Right lobe of liver (tissue), 6 donors: ENCODE results near the gene MYL5. TPM values are rescaled to one million over a fixed set of nuclear protein-coding genes. Genes with fewer than 3 reads are reported as not detected.

Experiments
- ATAC-seq, 4 donors: fragments of 200-7000 bp; cut with Tn5 transposase; one replicate each; pipeline ENCODE4 v1.9.1; 2020; ENCODE audit warnings: mild to moderate bottlenecking in 4 of 4, moderate library complexity in 4 of 4
- DNase-seq, 3 donors: peaks; one replicate each; pipeline ENCODE4 v3.0.0-alpha.2; 2020
- H3K27ac ChIP-seq, 3 donors: fragments of 200-600 bp; one replicate each; pipeline ENCODE4 v1.8.0; 2022
- H3K27me3 ChIP-seq, 2 donors: fragments of 200-600 bp; one replicate each; pipeline ENCODE4 v1.8.0; 2022
- H3K36me3 ChIP-seq, 4 donors: fragments of 200-600 bp; sonication (generic) in 1 of 4; one replicate each; pipeline versions ENCODE4 v1.5.1 to v1.8.0; 2017 to 2022; ENCODE audit warnings: control low read depth in 1 of 4
- H3K4me1 ChIP-seq, 4 donors: fragments of 200-600 bp; sonication (generic) in 1 of 4; one replicate each; pipeline versions ENCODE4 v1.5.1 to v1.8.0; 2017 to 2022; ENCODE audit warnings: control low read depth in 1 of 4
- H3K4me3 ChIP-seq, 3 donors: fragments of 200-600 bp; one replicate each; pipeline ENCODE4 v1.8.0; 2022
- H3K9me3 ChIP-seq, 4 donors: fragments of 200-600 bp; sonication (generic) in 1 of 4; one replicate each; pipeline versions ENCODE4 v1.5.1 to v1.8.0; 2017 to 2022; ENCODE audit warnings: control low read depth in 1 of 4
- CTCF ChIP-seq, 4 donors: fragments of 200-600 bp in 3 of 4; fragments of 450-650 bp in 1 of 4; IDR thresholded peaks; one replicate each; pipeline versions ENCODE4 v1.5.1 to v1.8.0; 2016 to 2022; ENCODE audit warnings: antibody characterized with exemption in 4 of 4, mild to moderate bottlenecking in 2 of 4
- POLR2A ChIP-seq: fragments of 450-650 bp; IDR thresholded peaks from one replicate; pipeline ENCODE4 v1.6.1; 2017; ENCODE audit warnings: antibody characterized with exemption, mild to moderate bottlenecking
- WGBS: methylation state at CpG from one replicate; pipeline ENCODE4 v1.1.6; 2018; ENCODE audit warnings: low coverage, low lambda C conversion rate; ENCODE audit not compliant: insufficient coverage; ENCODE audit errors: missing lambda C conversion rate; 5-methylcytosine and 5-hydroxymethylcytosine counted together
- intact Hi-C, 2 donors: fragments of 100-400 bp; cut with DNase I; formaldehyde crosslinking; loops; one replicate each; pipeline versions ENCODE4 v1.11.2 to v1.14.1; 2022
- total RNA-seq, 6 experiments: library from RNA; depleted of rRNA in 2 of 6; stranded (reverse); fragments of >200 nt in 2 of 6; fragmentation: NEBNext Ultra II Directional in 3 of 6; extraction: Animal tissue kit (Norgen Biotek cat#: 25700) in 3 of 6; gene quantifications; one replicate each; pipeline versions ENCODE4 v1.1.0 to v1.2.4, GENCODE V29; 2016 to 2023
- donor health status: DM: no; HTN: yes; CAD: no.
- donor health status: DM: no; HTN: no; CAD: no.
- donor health status: DM: no; HTN: no; CAD: no.
- donor health status: DM: no; HTN: yes; CAD: no.
- donor health status: DM: no; HTN: yes; CAD: no.

The MYL5 gene
- total RNA-seq, 6 experiments from 2014 or later, result 6.9 to 9.2 (median 8.4) TPM

GRCh38 chr4:683982-684622 lies 9.8 kb downstream of the MYL5 start:
- no peak overlapping the region for H3K27ac ChIP-seq
- WGBS, result no CpG with 5 or more reads among the region's 19 CpGs
- H3K4me1 ChIP-seq, result peaks cover 0 to 23% (median 7%) of the 10 kb centered on the region in 4 donors
- no peaks in the 10 kb centered on the region for H3K9me3 ChIP-seq
- no peak overlapping the region for H3K4me3 ChIP-seq
- intact Hi-C loops, result no loop called here
- no peaks in the 10 kb centered on the region for H3K27me3 ChIP-seq
- DNase-seq (peak in 2 of 3 donors; percentile 52 to 67), ATAC-seq (peak in 3 of 4 donors; percentile 2 to 16 (median 6))
- no peak for TF ChIP-seq POLR2A
- peak; percentile 46 to 59 (median 54) for TF ChIP-seq CTCF (IDR thresholded peaks at IDR 0.05)
- no peaks in the 10 kb centered on the region for H3K36me3 ChIP-seq

GRCh38 chr4:684623-685327 lies 10.4 kb downstream of the MYL5 start:
- DNase-seq (peak in 1 of 3 donors; percentile 34), ATAC-seq (no peak)
- 60% methylated on average over 1 of the region's 21 CpGs for WGBS
- Histone ChIP-seq H3K9me3 (no peaks in the 10 kb centered on the region), H3K4me1 (peaks cover 0 to 23% (median 7%) of the 10 kb centered on the region in 4 donors), H3K4me3 (no peak overlapping the region), H3K27ac (no peak overlapping the region), H3K27me3 (no peaks in the 10 kb centered on the region), H3K36me3 (no peaks in the 10 kb centered on the region)
- intact Hi-C loops, result no loop called here
- no peak for TF ChIP-seq CTCF (IDR thresholded peaks at IDR 0.05)
- TF ChIP-seq POLR2A, result no peak

- Histone ChIP-seq H3K36me3 (no peaks in the 10 kb centered on the region), H3K27me3 (no peaks in the 10 kb centered on the region), H3K4me3 (no peak overlapping the region), H3K9me3 (no peaks in the 10 kb centered on the region), H3K27ac (no peak overlapping the region), H3K4me1 (peaks cover 0 to 22% (median 6%) of the 10 kb centered on the region in 4 donors)
- TF ChIP-seq POLR2A (no peak), CTCF (IDR thresholded peaks at IDR 0.05) (no peak)
- WGBS, result no CpG with 5 or more reads among the region's 37 CpGs
- ATAC-seq (no peak), DNase-seq (peak in 1 of 3 donors; percentile 33)
- intact Hi-C loops, result no loop called here
Measured at GRCh38 chr4:685679-686412, 11.5 kb downstream of the MYL5 start.

GRCh38 chr4:686413-687040 lies 12.2 kb downstream of the MYL5 start:
- DNase-seq, result peak in 2 of 3 donors; percentile 35 to 57
- no peak overlapping the region for H3K27ac ChIP-seq
- H3K4me1 ChIP-seq, result peaks cover 0 to 17% (median 4%) of the 10 kb centered on the region in 4 donors
- no peak overlapping the region for H3K4me3 ChIP-seq
- no peaks in the 10 kb centered on the region for H3K36me3 ChIP-seq
- WGBS, result 40% methylated on average over 1 of the region's 31 CpGs
- no peaks in the 10 kb centered on the region for H3K9me3 ChIP-seq
- no peak for ATAC-seq
- TF ChIP-seq CTCF (IDR thresholded peaks at IDR 0.05), result no peak
- no peak for TF ChIP-seq POLR2A
- intact Hi-C loops, result no loop called here
- no peaks in the 10 kb centered on the region for H3K27me3 ChIP-seq
